Motor neuron (in vitro differentiated cells): ENCODE measurements around the gene GLI3. TPM values are rescaled to one million over a fixed set of nuclear protein-coding genes. Genes with fewer than 3 reads are reported as not detected.

Experiments used
- ATAC-seq, 8 experiments: fragments of 200-7000 bp; cut with Tn5 transposase; replicated peaks in 6 of 8; 2 replicates each; pipeline ENCODE4 v1.8.0; 2021; ENCODE audit warnings: mild to moderate bottlenecking in 8 of 8, moderate library complexity in 8 of 8
- H3K27ac ChIP-seq, 2 donors: fragments of 250-450 bp; sonication (Bioruptor Pico); 2 replicates each; pipeline ENCODE4 v1.9.0; 2021; ENCODE audit warnings: antibody characterized with exemption in 2 of 2, mild to moderate bottlenecking in 2 of 2, moderate library complexity in 1 of 2
- H3K4me1 ChIP-seq, 2 donors: fragments of 250-450 bp; sonication (Bioruptor Pico); replicated peaks in 1 of 2; 2 replicates each; pipeline ENCODE4 v1.6.1; 2021; ENCODE audit warnings: antibody characterized with exemption in 2 of 2, mild to moderate bottlenecking in 2 of 2, moderate library complexity in 1 of 2
- H3K4me3 ChIP-seq, 5 donors: fragments of 250-450 bp; sonication (Bioruptor Pico); 2 replicates each; pipeline ENCODE4 v1.9.0; 2021; ENCODE audit warnings: antibody characterized with exemption in 5 of 5, mild to moderate bottlenecking in 5 of 5, moderate library complexity in 4 of 5
- WGBS, 10 experiments: fragments of 450-650 bp; shearing (Covaris generic); methylation state at CpG; one replicate each; pipeline ENCODE4 v1.0.0; 2022; 5-methylcytosine and 5-hydroxymethylcytosine counted together
- in situ Hi-C, 9 experiments: fragments of 400-800 bp; cut with MboI; loops; one replicate each; pipeline ENCODE4 v1.15.0; 2021; ENCODE audit warnings: low sequenced_read_pairs in 9 of 9, low pct_unique_long_range_greater_than_20kb in 2 of 9; ENCODE audit not compliant: unreplicated experiment in 9 of 9
- total RNA-seq, 8 experiments: library from RNA; unstranded; fragments of 300-600 nt; gene quantifications; 2 replicates each; pipeline versions ENCODE4 v1.2.3 to v1.2.4, GENCODE V29; 2022

GLI3 gene
- total RNA-seq, 8 experiments from 2014 or later = 0.38 to 14.2 (median 4.7) TPM

GRCh38 chr7:42085531-42085930, 151.5 kb downstream of the GLI3 start:
- H3K4me1 ChIP-seq = peaks cover 29 to 30% of the 10 kb centered on the region in 2 donors
- H3K4me3 ChIP-seq = no peak overlapping the region
- ATAC-seq = no peak
- H3K27ac ChIP-seq = no peak overlapping the region
- WGBS, 10 experiments = 10 to 100% (median 53%) methylated on average over 1 to 3 of the region's 3 CpGs; no CpG with 5 or more reads in 1 of the 10 experiments
- in situ Hi-C loops = no loop called here

GRCh38 chr7:42084263-42084662, 152.7 kb downstream of the GLI3 start:
- Histone ChIP-seq H3K27ac (no peak overlapping the region), H3K4me1 (peaks cover 31 to 33% of the 10 kb centered on the region in 2 donors), H3K4me3 (no peak overlapping the region)
- in situ Hi-C loops = no loop called here
- 50 to 100% (median 92%) methylated on average over 1 to 4 of the region's 4 CpGs; no CpG with 5 or more reads in 1 of the 10 experiments for WGBS, 10 experiments
- ATAC-seq = no peak

GRCh38 chr7:42083284-42083683, 153.7 kb downstream of the GLI3 start:
- no peak for ATAC-seq
- 88 to 100% (median 100%) methylated on average over 1 of the region's 1 CpG; no CpG with 5 or more reads in 2 of the 10 experiments for WGBS, 10 experiments
- in situ Hi-C loops = no loop called here

GRCh38 chr7:42082144-42082543, 154.9 kb downstream of the GLI3 start:
- in situ Hi-C loops = no loop called here
- peak in 3 of 8 experiments; percentile 46 to 67 (median 53) for ATAC-seq
- H3K27ac ChIP-seq = no peak overlapping the region
- H3K4me1 ChIP-seq = peaks cover 23 to 24% of the 10 kb centered on the region in 2 donors
- 32 to 100% (median 68%) methylated on average over 1 to 6 of the region's 8 CpGs; no CpG with 5 or more reads in 4 of the 10 experiments for WGBS, 10 experiments
- H3K4me3 ChIP-seq = no peak overlapping the region

More at GRCh38 chr7:42083284-42083683, 153.7 kb downstream of the GLI3 start:
- Histone ChIP-seq H3K4me1 (peaks cover 31 to 33% of the 10 kb centered on the region in 2 donors), H3K27ac (no peak overlapping the region), H3K4me3 (no peak overlapping the region)

DNA sequence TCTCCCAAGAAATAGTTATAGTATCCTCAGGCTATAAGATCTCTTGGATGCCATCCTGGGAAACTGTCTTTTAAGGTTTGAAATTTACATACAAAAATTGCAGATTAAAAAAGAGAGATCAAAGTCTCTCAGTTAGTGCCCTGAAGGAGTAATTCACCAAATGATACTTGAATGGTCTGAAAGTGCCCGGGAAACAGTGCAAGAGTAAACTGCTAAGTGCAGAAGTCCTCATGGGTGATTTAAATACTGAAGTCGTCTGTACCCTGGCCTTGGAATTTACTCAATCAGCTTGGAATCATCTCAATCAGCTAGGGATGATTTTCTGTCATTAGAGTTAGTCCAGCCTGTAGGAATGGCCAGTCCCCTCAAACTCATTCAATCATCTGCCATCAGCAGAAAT, 155.3 kb downstream of the GLI3 start:
- Histone ChIP-seq H3K4me3 (no peak overlapping the region), H3K4me1 (peaks cover 18 to 22% of the 10 kb centered on the region in 2 donors), H3K27ac (no peak overlapping the region)
- in situ Hi-C loops = no loop called here
- ATAC-seq = peak in 1 of 8 experiments; percentile 73
- 0 to 100% (median 51%) methylated on average over 1 to 2 of the region's 2 CpGs; no CpG with 5 or more reads in 2 of the 10 experiments for WGBS, 10 experiments

GRCh38 chr7:42080841-42081586, 156.0 kb downstream of the GLI3 start:
- no peak overlapping the region for H3K27ac ChIP-seq
- H3K4me1 ChIP-seq = peaks cover 18 to 22% of the 10 kb centered on the region in 2 donors
- 20 to 80% (median 66%) methylated on average over 2 to 13 of the region's 15 CpGs for WGBS, 10 experiments
- H3K4me3 ChIP-seq = peak overlapping the region in 1 of 5 donors; percentile 13
- ATAC-seq = peak in 7 of 8 experiments; percentile 69 to 92 (median 81)
- in situ Hi-C loops = no loop called here

DNA sequence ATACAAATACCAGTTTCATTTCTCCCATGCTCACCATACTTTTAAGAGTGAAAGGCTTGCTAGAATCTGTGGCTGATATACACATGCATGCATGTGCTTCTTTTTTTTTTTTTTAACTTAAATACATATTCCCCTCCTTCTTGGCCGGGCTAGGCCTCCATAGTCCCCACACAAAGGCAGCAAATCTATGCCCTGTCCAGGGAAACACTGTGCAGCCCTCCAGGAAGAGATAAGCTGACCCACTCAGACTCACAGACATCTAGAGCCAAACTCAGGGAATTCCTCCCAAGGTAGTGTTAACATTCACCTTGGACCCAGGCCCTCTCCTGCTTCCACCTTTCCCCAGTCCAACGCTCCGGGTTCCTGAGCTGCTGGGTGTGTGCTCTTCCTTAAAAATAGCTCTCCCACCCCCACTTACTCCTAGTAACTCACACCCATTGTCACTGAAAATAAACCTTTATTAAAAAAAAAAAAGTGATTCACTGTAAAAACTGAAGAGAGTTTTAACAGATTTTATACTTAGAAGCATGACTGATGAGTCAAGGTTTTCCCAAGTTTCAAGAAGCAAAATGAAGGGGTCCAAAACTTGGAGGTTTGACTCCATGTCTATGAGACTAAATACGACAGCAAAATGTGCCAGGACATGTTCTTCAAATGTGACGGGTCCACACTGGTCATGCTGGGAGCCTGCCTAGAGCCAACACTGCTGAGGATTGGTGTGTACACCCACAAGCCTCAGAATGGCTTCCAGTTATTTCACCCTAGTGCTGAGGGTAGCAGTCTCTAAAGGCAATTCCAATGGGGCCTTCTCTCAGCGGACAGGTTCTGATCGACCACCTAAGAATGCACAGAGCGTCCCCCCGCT, 159.5 kb downstream of the GLI3 start:
- H3K4me3 ChIP-seq = no peak overlapping the region
- no peak overlapping the region for H3K27ac ChIP-seq
- in situ Hi-C loops = no loop called here
- 65 to 100% (median 90%) methylated on average over 1 to 9 of the region's 9 CpGs; no CpG with 5 or more reads in 2 of the 10 experiments for WGBS, 10 experiments
- H3K4me1 ChIP-seq = peaks cover 24 to 43% of the 10 kb centered on the region in 2 donors
- ATAC-seq = no peak

DNA sequence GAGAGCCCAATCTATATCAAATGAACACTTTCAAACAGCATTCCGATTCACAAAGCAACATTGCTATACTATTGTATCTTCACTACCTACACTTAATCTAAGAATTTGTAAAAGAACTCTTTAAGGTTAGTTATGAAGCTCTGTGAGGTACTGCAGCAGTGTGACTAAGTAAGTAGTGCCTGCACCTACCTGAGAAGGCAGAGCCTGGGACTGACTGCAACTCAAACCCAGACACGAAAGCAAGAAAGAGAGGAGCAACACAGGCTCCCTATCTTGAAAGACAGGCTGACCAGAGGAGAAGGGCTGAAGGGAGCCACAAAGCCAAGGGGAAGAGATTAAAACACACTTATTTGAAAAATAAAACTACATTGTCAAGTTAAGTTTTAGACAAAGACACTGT, 160.1 kb downstream of the GLI3 start:
- 89 to 100% (median 98%) methylated on average over 1 to 2 of the region's 2 CpGs; no CpG with 5 or more reads in 4 of the 10 experiments for WGBS, 10 experiments
- ATAC-seq = no peak
- H3K27ac ChIP-seq = no peak overlapping the region

GRCh38 chr7:42075418-42075817, 161.6 kb downstream of the GLI3 start:
- Histone ChIP-seq H3K4me3 (no peak overlapping the region), H3K4me1 (peaks cover 16 to 44% of the 10 kb centered on the region in 2 donors), H3K27ac (no peak overlapping the region)
- in situ Hi-C loops = no loop called here
- ATAC-seq = peak in 1 of 8 experiments; percentile 52

More for the DNA sequence above, 160.1 kb downstream of the GLI3 start:
- Histone ChIP-seq H3K4me3 (no peak overlapping the region), H3K4me1 (peaks cover 23 to 45% of the 10 kb centered on the region in 2 donors)
- in situ Hi-C loops = no loop called here

DNA sequence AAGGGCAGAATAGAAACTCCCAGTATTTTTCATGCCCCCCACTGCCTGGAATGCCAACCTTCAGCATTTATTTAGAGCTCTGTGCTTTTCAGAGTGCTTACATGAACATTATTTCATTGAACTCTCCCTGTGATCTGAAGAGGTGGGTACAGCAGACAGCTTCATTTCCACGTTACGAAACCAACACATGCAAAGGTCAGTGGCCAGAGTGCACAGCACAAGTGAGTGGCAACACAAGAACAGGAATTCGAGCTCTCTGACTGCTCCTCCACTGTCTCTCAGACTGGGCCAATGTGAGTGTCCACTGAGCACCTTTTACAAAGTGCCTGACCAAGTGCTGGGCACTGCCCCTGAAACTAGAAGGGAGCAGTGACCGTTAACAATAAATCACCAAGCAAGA, 162.9 kb downstream of the GLI3 start:
- H3K27ac ChIP-seq = no peak overlapping the region
- 75 to 100% (median 86%) methylated on average over 1 to 3 of the region's 4 CpGs; no CpG with 5 or more reads in 4 of the 10 experiments for WGBS, 10 experiments
- H3K4me3 ChIP-seq = no peak overlapping the region
- ATAC-seq = peak in 2 of 8 experiments; percentile 20 to 26
- in situ Hi-C loops = no loop called here
- peaks cover 20 to 44% of the 10 kb centered on the region in 2 donors for H3K4me1 ChIP-seq

GRCh38 chr7:42071372-42072261, 165.4 kb downstream of the GLI3 start:
- Histone ChIP-seq H3K27ac (no peak overlapping the region), H3K4me1 (peaks cover 40 to 63% of the 10 kb centered on the region in 2 donors), H3K4me3 (no peak overlapping the region)
- WGBS, 10 experiments = 31 to 86% (median 60%) methylated on average over 1 to 8 of the region's 8 CpGs
- in situ Hi-C loops = no loop called here
- peak; percentile 54 to 82 (median 64) for ATAC-seq

GRCh38 chr7:42070068-42070467, 166.9 kb downstream of the GLI3 start:
- peak in 2 of 8 experiments; percentile 76 to 77 for ATAC-seq
- H3K4me1 ChIP-seq = peaks cover 52 to 77% of the 10 kb centered on the region in 2 donors
- no peak overlapping the region for H3K27ac ChIP-seq
- WGBS, 10 experiments = 17 to 100% (median 79%) methylated on average over 1 to 2 of the region's 2 CpGs; no CpG with 5 or more reads in 2 of the 10 experiments
- in situ Hi-C loops = no loop called here
- H3K4me3 ChIP-seq = no peak overlapping the region
